Gastrocnemius medialis (tissue), 4 donors: ENCODE results near the gene MINK1. TPM values are rescaled to one million over a fixed set of nuclear protein-coding genes. Genes with fewer than 3 reads are reported as not detected.
"Not testable (repeated sequence)": the region's sequence is repeated elsewhere in the genome, so short reads cannot be mapped to it uniquely, and the experiment has no call there.

Source experiments
- ATAC-seq, 2 donors: fragments of 150-250 bp; one replicate each; pipeline ENCODE4 v1.9.1; 2016
- DNase-seq, 2 donors: peaks; one replicate each; pipeline ENCODE4 v3.0.0-alpha.2; 2019
- H3K27ac ChIP-seq, 4 donors: fragments of 200-600 bp; sonication (generic); 1 replicate in 1 of 4; 2 replicates in 3 of 4; pipeline ENCODE4 v1.5.1; 2016 to 2018; ENCODE audit warnings: mild to moderate bottlenecking in 2 of 4, moderate library complexity in 1 of 4
- H3K27me3 ChIP-seq, 3 donors: fragments of 200-600 bp; sonication (generic) in 2 of 3; 1 replicate in 1 of 3; 2 replicates in 2 of 3; pipeline versions ENCODE4 v1.5.1 to v1.6.0; 2016 to 2019; ENCODE audit warnings: mild to moderate bottlenecking in 1 of 3, moderate library complexity in 1 of 3
- H3K36me3 ChIP-seq, 2 donors: fragments of 200-600 bp; sonication (generic) in 1 of 2; one replicate each; pipeline ENCODE4 v1.5.1; 2017 to 2018
- H3K4me1 ChIP-seq, 2 donors: fragments of 200-600 bp; sonication (generic) in 1 of 2; one replicate each; pipeline ENCODE4 v1.5.1; 2016 to 2017; ENCODE audit warnings: mild to moderate bottlenecking in 2 of 2
- H3K4me3 ChIP-seq, 4 donors: fragments of 200-600 bp; sonication (generic) in 3 of 4; 1 replicate in 1 of 4; 2 replicates in 3 of 4; pipeline ENCODE4 v1.5.1; 2016 to 2019; ENCODE audit warnings: mild to moderate bottlenecking in 2 of 4
- H3K9me3 ChIP-seq, 3 donors: fragments of 200-600 bp; sonication (generic) in 2 of 3; 1 replicate in 1 of 3; 2 replicates in 2 of 3; pipeline ENCODE4 v1.5.1; 2016 to 2019
- CTCF ChIP-seq, 5 experiments: fragments of 450-650 bp in 3 of 5; fragments of 200-600 bp in 2 of 5; sonication (generic) in 2 of 5; IDR thresholded peaks in 4 of 5; conservative IDR thresholded peaks in 1 of 5; 1 replicate in 4 of 5; 2 replicates in 1 of 5; pipeline ENCODE4 v1.5.1; 2016 to 2019; ENCODE audit warnings: antibody characterized with exemption in 5 of 5, mild to moderate bottlenecking in 3 of 5, moderate library complexity in 3 of 5
- POLR2A ChIP-seq, 2 donors: fragments of 450-650 bp; IDR thresholded peaks; one replicate each; pipeline ENCODE4 v1.6.1; 2017; ENCODE audit warnings: antibody characterized with exemption in 2 of 2, mild to moderate bottlenecking in 2 of 2, moderate library complexity in 2 of 2
- in situ Hi-C, 4 donors: fragments of 200-750 bp; cut with MboI; loops; one replicate each; pipeline versions ENCODE4 v1.15.0 to v1.8.0; 2017; ENCODE audit warnings: low sequenced_read_pairs in 4 of 4
- intact Hi-C: fragments of 100-400 bp; cut with DNase I; formaldehyde crosslinking; loops from one replicate; pipeline ENCODE4 v1.15.1; 2023; ENCODE audit warnings: low total_unique reads
- total RNA-seq, 4 donors: library from RNA; depleted of rRNA; stranded (reverse); fragments of >200 nt; gene quantifications; one replicate each; pipeline versions ENCODE4 v1.1.0 to v1.2.3, GENCODE V29; 2016

The MINK1 gene
- total RNA-seq, 4 donors from 2014 or later: 11.7 to 20.2 (median 15.3) TPM

- no peak overlapping the region for H3K27ac ChIP-seq
- no peaks in the 10 kb centered on the region for H3K4me1 ChIP-seq
- ATAC-seq (no peak), DNase-seq (no peak)
- no peak overlapping the region for H3K4me3 ChIP-seq
- TF ChIP-seq CTCF (IDR thresholded peaks at IDR 0.05 in 4 of 5, conservative IDR thresholded peaks at IDR 0.05 in 1 of 5) (no peak), POLR2A (IDR thresholded peaks at IDR 0.05) (no peak)
- intact Hi-C loops: no loop called here
- H3K27me3 ChIP-seq: no peaks in the 10 kb centered on the region
- no peaks in the 10 kb centered on the region for H3K9me3 ChIP-seq
- in situ Hi-C loops: no loop called here
- H3K36me3 ChIP-seq: no peaks in the 10 kb centered on the region
Measured at GRCh38 chr17:4823373-4824089, 9.6 kb upstream of the MINK1 start.

- no peaks in the 10 kb centered on the region for H3K27me3 ChIP-seq
- H3K9me3 ChIP-seq: no peaks in the 10 kb centered on the region
- DNase-seq (no peak), ATAC-seq (no peak)
- intact Hi-C loops (no loop called here), in situ Hi-C loops (no loop called here)
- H3K27ac ChIP-seq: no peak overlapping the region
- no peaks in the 10 kb centered on the region for H3K36me3 ChIP-seq
- no peak for TF ChIP-seq CTCF (IDR thresholded peaks at IDR 0.05 in 4 of 5, conservative IDR thresholded peaks at IDR 0.05 in 1 of 5)
- no peak for TF ChIP-seq POLR2A (IDR thresholded peaks at IDR 0.05)
- no peaks in the 10 kb centered on the region for H3K4me1 ChIP-seq
- H3K4me3 ChIP-seq: no peak overlapping the region
Measured at GRCh38 chr17:4827399-4827798, 5.7 kb upstream of the MINK1 start.

- H3K36me3 ChIP-seq, H3K27me3 ChIP-seq, in situ Hi-C loops, H3K9me3 ChIP-seq, DNase-seq: not testable (repeated sequence)
- ATAC-seq: peak; percentile 1 to 11
- intact Hi-C loops: loop anchor here (1.0 to 2.0 kb wide), 3 partner anchors 26 to 102 kb away; partner anchors contain the start of genes MED11 and PLD2
- H3K4me3 ChIP-seq: peak overlapping the region; percentile 74 to 89 (median 80)
- H3K4me1 ChIP-seq: peaks cover 17 to 30% of the 10 kb centered on the region in 2 donors
- H3K27ac ChIP-seq: peak overlapping the region; percentile 83 to 96 (median 89)
Measured at GRCh38 chr17:4832829-4833177, 337 bp upstream of the MINK1 start.

- Histone ChIP-seq H3K4me3 (peak overlapping the region; percentile 74 to 89 (median 80)), H3K27me3 (no peaks in the 10 kb centered on the region), H3K9me3 (no peaks in the 10 kb centered on the region), H3K36me3 (no peaks in the 10 kb centered on the region), H3K4me1 (peaks cover 22 to 34% of the 10 kb centered on the region in 2 donors), H3K27ac (peak overlapping the region; percentile 83 to 96 (median 89))
- intact Hi-C loops: loop anchor here (1.0 to 2.0 kb wide), 3 partner anchors 27 to 103 kb away; partner anchors contain the start of genes MED11 and PLD2
- in situ Hi-C loops: no loop called here
- DNase-seq (no peak), ATAC-seq (no peak)
- TF ChIP-seq CTCF (IDR thresholded peaks at IDR 0.05 in 4 of 5, conservative IDR thresholded peaks at IDR 0.05 in 1 of 5): no peak
- no peak for TF ChIP-seq POLR2A (IDR thresholded peaks at IDR 0.05)
Measured at GRCh38 chr17:4833941-4834680, 971 bp downstream of the MINK1 start.

GRCh38 chr17:4834681-4835020, 1.5 kb downstream of the MINK1 start:
- Histone ChIP-seq H3K4me3 (peak overlapping the region in 3 of 4 donors; percentile 74 to 89 (median 87)), H3K4me1 (peaks cover 22 to 34% of the 10 kb centered on the region in 2 donors), H3K27ac (peak overlapping the region; percentile 83 to 96 (median 89)), H3K36me3 (no peaks in the 10 kb centered on the region), H3K9me3 (no peaks in the 10 kb centered on the region), H3K27me3 (no peaks in the 10 kb centered on the region)
- intact Hi-C loops: no loop called here
- DNase-seq (no peak), ATAC-seq (no peak)
- no peak for TF ChIP-seq POLR2A (IDR thresholded peaks at IDR 0.05)
- TF ChIP-seq CTCF (IDR thresholded peaks at IDR 0.05 in 4 of 5, conservative IDR thresholded peaks at IDR 0.05 in 1 of 5): no peak
- in situ Hi-C loops: no loop called here
